Stimulated activated naive CD8-positive, alpha-beta T cell treated with anti-CD3 and anti-CD28 coated beads, Interleukin-15, Interleukin-2, amounts not matched to agents 100 ng/mL and 50 ng/mL, for 24 hours (primary cell): Measurements from ENCODE around the gene NLRP6.
"Not testable (repeated sequence)": the region's sequence is repeated elsewhere in the genome, so short reads cannot be mapped to it uniquely, and the experiment has no call there.

Experiments used
- H3K27ac Mint-ChIP-seq: one replicate; pipeline ENCODE4 v1.8.0; 2021; ENCODE audit warnings: mild to moderate bottlenecking, mixed read lengths
- H3K27me3 Mint-ChIP-seq: one replicate; pipeline ENCODE4 v1.8.0; 2021; ENCODE audit warnings: mixed read lengths
- H3K36me3 Mint-ChIP-seq: one replicate; pipeline ENCODE4 v1.8.0; 2021; ENCODE audit warnings: low read depth, mixed read lengths
- H3K4me1 Mint-ChIP-seq: one replicate; pipeline ENCODE4 v1.8.0; 2021; ENCODE audit warnings: low read depth, mixed read lengths
- H3K4me3 Mint-ChIP-seq: one replicate; pipeline ENCODE4 v1.8.0; 2021; ENCODE audit warnings: mild to moderate bottlenecking, mixed read lengths
- H3K9me3 Mint-ChIP-seq: one replicate; pipeline ENCODE4 v1.8.0; 2021; ENCODE audit warnings: mixed read lengths

NLRP6 gene

DNA sequence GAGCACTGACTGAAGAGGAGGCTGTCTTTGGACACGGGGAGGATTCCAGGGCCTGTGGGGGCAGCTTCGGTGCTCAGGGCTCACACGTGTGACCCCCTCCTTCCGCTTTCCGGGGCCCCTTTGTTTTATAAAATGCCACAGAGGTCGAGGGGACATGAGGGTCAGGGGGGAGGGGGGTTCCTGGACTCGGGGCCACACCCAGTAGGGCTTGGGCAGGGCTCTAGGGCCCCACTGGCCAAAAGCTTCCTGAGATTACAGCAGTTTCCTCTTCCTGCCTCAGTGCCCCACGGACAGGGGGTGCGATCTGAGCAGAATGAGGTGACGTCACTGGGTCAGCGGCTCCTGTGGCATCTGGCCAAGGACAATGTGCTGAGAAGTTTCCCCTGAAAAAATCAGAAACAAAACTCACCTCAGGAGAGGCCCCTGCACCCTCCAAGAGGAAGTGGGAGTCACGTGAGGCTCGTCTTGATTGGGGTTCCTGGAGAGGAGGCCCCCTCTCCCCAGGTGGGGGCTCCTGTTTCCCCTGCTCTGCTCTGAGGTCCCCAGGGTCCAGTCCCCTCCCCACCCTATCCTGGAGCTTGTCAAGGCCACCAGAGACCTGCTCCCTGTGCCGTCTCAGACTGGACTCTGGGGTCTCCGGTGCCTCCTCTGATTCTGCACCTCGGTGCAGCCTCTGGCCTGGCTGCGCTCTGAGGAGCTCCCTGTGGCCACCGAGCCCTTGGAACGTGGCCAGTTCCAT lies 48.8 kb downstream of the NLRP6 start:
- H3K4me3 Mint-ChIP-seq: peak overlapping the region; percentile 74
- no peaks in the 10 kb centered on the region for H3K9me3 Mint-ChIP-seq
- H3K27me3 Mint-ChIP-seq: no peaks in the 10 kb centered on the region
- H3K4me1 Mint-ChIP-seq: peaks cover 86% of the 10 kb centered on the region
- no peaks in the 10 kb centered on the region for H3K36me3 Mint-ChIP-seq
- peak overlapping the region; percentile 97 for H3K27ac Mint-ChIP-seq

DNA sequence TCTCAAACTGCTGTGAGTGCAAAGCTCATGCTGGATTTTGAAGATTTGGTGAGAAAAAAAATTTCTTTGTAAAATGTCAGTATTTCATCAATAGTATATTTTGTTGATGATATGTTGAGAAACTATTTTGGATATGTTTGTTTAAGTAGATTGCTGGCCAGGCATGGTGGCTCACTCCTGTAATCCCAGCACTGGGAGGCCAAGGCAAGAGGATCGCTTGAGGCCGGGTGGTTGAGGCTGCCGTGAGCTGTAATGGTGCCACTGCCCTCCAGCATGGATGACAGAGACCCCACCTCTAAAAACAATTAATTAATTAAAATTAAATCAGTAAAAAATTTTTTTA lies 49.3 kb downstream of the NLRP6 start:
- no peaks in the 10 kb centered on the region for H3K9me3 Mint-ChIP-seq
- no peaks in the 10 kb centered on the region for H3K27me3 Mint-ChIP-seq
- H3K4me1 Mint-ChIP-seq: peaks cover 87% of the 10 kb centered on the region
- H3K27ac Mint-ChIP-seq: peak overlapping the region; percentile 97
- H3K36me3 Mint-ChIP-seq: no peaks in the 10 kb centered on the region
- peak overlapping the region; percentile 74 for H3K4me3 Mint-ChIP-seq

DNA sequence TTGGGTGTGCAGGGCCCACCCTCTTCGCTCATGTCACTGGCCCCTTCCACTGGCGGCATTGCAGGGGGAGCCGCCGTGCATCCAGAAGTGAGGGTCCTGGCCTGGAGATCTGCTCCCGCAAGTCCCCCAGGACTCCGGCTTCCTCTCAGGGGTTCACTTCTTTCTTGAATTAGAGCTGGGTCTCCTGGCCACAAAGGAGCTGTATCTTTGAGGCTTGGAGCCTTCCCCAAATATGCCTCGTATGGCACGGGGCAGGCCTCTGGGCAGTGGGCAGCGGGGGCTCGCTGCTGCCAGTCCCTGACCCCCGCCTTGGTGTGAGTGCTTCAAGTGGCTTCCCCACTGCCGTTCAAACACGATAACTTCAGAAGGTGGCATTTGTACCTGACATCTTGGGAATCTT lies 49.8 kb downstream of the NLRP6 start:
- H3K9me3 Mint-ChIP-seq: no peaks in the 10 kb centered on the region
- no peak overlapping the region for H3K27ac Mint-ChIP-seq
- no peaks in the 10 kb centered on the region for H3K27me3 Mint-ChIP-seq
- no peaks in the 10 kb centered on the region for H3K36me3 Mint-ChIP-seq
- peaks cover 89% of the 10 kb centered on the region for H3K4me1 Mint-ChIP-seq
- no peak overlapping the region for H3K4me3 Mint-ChIP-seq

- H3K27ac Mint-ChIP-seq: peak overlapping the region; percentile 68
- H3K4me3 Mint-ChIP-seq, H3K9me3 Mint-ChIP-seq, H3K36me3 Mint-ChIP-seq, H3K27me3 Mint-ChIP-seq: not testable (repeated sequence)
- H3K4me1 Mint-ChIP-seq: peaks cover 85% of the 10 kb centered on the region
Measured at GRCh38 chr11:328516-329100, 50.4 kb downstream of the NLRP6 start.

GRCh38 chr11:329886-330253 lies 51.7 kb downstream of the NLRP6 start:
- peak overlapping the region; percentile 64 for H3K4me3 Mint-ChIP-seq
- no peaks in the 10 kb centered on the region for H3K27me3 Mint-ChIP-seq
- peak overlapping the region; percentile 68 for H3K27ac Mint-ChIP-seq
- no peaks in the 10 kb centered on the region for H3K36me3 Mint-ChIP-seq
- H3K9me3 Mint-ChIP-seq: no peaks in the 10 kb centered on the region
- peaks cover 73% of the 10 kb centered on the region for H3K4me1 Mint-ChIP-seq

GRCh38 chr11:330307-330693 lies 52.1 kb downstream of the NLRP6 start:
- peaks cover 71% of the 10 kb centered on the region for H3K4me1 Mint-ChIP-seq

GRCh38 chr11:330694-331357 lies 52.6 kb downstream of the NLRP6 start:
- Mint-ChIP-seq H3K9me3 (no peaks in the 10 kb centered on the region), H3K27me3 (no peaks in the 10 kb centered on the region), H3K4me1 (peaks cover 71% of the 10 kb centered on the region), H3K27ac (peak overlapping the region; percentile 61), H3K4me3 (peak overlapping the region; percentile 4), H3K36me3 (no peaks in the 10 kb centered on the region)

More at GRCh38 chr11:330307-330693, 52.1 kb downstream of the NLRP6 start:
- H3K27me3 Mint-ChIP-seq: no peaks in the 10 kb centered on the region
- H3K9me3 Mint-ChIP-seq: no peaks in the 10 kb centered on the region
- no peaks in the 10 kb centered on the region for H3K36me3 Mint-ChIP-seq
- peak overlapping the region; percentile 68 for H3K27ac Mint-ChIP-seq
- H3K4me3 Mint-ChIP-seq: no peak overlapping the region

GRCh38 chr11:331358-332060 lies 53.3 kb downstream of the NLRP6 start:
- peaks cover 71% of the 10 kb centered on the region for H3K4me1 Mint-ChIP-seq
- peak overlapping the region; percentile 4 for H3K4me3 Mint-ChIP-seq
- no peaks in the 10 kb centered on the region for H3K27me3 Mint-ChIP-seq
- H3K9me3 Mint-ChIP-seq: no peaks in the 10 kb centered on the region
- peak overlapping the region; percentile 61 for H3K27ac Mint-ChIP-seq
- no peaks in the 10 kb centered on the region for H3K36me3 Mint-ChIP-seq

DNA sequence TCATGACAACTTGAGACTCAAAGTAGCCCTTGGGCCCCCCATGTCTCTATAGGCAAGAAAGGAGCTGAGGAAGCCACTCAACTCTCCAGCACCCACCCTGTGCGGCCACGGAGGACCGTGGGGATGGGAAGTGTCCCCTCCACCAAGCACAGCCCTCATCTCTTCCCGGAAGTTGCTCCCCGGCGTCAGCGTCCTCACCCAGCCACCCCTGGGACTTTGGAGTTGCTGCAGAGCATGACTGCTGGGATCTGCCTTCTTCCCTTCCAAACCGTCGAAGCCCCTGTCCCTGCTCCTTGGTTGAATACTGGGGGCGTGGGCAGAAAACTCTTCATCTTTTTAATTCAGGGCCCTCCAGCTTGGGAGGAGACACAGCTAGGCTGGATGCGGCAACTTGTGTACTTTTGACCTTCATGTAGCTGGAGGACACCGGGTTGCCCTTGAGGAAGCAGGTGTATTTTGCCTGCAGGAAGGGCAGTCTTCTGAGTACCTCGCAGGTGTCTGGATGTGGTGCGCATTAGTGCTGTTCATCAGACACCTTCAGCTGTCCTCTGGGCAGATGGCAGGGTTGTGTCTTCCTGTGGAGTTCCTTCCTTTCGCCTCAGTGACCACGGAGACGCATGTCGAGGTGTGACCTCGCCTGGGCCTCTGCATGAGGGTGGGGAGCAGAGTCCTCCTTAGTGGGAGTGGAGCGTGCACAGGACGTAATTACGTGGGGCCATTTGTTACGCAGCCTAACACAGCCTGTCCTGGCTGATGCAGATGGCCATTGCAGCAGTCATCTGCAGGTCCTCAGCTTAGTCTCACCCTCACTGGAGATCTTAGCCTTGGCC lies 54.7 kb downstream of the NLRP6 start:
- H3K27ac Mint-ChIP-seq: no peak overlapping the region
- H3K27me3 Mint-ChIP-seq: no peaks in the 10 kb centered on the region
- H3K36me3 Mint-ChIP-seq: no peaks in the 10 kb centered on the region
- H3K9me3 Mint-ChIP-seq: no peaks in the 10 kb centered on the region
- H3K4me1 Mint-ChIP-seq: peaks cover 63% of the 10 kb centered on the region
- no peak overlapping the region for H3K4me3 Mint-ChIP-seq

DNA sequence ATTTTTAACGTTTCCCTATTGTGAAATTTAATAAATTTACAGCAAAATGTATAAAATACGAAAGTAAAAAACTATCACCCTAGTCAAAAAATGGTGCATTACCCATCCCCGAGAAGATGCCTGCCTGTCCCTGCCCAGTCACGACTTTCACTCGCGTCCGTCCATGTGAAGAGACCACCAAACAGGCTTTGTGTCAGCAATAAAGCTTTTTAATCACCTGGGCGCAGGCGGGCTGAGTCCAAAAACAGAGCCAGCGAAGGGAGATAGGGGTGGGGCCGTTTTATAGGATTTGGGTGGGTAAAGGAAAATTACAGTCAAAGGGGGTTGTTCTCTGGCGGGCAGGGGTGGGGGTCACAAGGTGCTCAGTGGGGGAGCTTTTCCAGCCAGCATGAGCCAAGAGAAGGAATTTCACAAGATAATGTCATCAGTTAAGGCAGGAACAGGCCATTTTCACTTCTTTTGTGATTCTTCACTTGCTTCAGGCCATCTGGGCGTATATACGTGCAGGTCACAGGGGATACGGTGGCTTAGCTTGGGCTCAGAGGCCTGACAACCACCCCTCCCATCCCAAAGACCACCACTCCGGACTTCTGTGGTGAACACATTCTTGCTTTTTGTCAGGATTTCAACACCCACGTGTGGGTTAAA lies 55.5 kb downstream of the NLRP6 start:
- H3K4me1 Mint-ChIP-seq: peaks cover 58% of the 10 kb centered on the region
- not testable (repeated sequence) for H3K4me3 Mint-ChIP-seq, H3K27me3 Mint-ChIP-seq, H3K36me3 Mint-ChIP-seq, H3K9me3 Mint-ChIP-seq, H3K27ac Mint-ChIP-seq

DNA sequence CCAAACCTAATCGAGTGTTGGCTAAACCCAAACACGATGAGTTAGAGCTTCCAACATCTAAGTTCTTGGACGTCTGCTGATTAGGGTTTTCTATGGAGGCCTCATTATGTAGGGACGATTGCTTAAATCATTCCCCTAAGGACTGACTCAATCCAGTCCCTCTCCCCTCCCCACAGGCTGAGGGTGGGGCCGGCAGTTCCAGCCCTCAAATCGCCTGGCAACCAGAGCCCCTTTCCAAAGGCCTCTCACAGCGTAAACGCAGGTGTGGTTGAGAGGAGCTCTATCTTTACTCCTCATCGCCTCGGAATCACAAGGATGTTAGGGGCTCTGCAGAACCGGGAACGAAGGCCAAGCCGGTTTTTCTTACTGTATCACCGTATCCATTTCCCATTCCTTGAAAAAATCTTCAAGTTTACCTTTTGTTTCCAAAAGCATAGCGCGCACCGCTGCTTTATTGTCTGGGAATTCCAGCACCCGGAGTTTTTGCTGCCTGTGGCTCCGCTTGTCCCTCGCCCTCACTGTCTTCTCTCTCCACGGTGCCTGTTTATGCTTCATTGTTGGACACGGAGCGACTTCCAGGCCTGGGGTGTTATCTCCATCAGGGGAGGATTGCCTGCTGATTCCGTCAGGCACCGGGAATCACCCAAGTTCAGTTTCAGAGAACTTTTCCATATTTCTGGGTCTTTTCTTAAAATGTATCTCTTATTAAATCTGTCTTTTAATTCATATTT lies 56.2 kb downstream of the NLRP6 start:
- Mint-ChIP-seq H3K36me3 (no peaks in the 10 kb centered on the region), H3K4me1 (peaks cover 53% of the 10 kb centered on the region), H3K27me3 (no peaks in the 10 kb centered on the region), H3K4me3 (no peak overlapping the region), H3K9me3 (no peaks in the 10 kb centered on the region), H3K27ac (no peak overlapping the region)
